GM18519 (cell line): Measurements from ENCODE around the gene MICALL2.

Experiments used
- ATAC-seq: cut with Tn5 transposase; IDR thresholded peaks from one replicate; pipeline ENCODE4 v1.9.1; 2021; ENCODE audit warnings: mild to moderate bottlenecking, moderate library complexity; ENCODE audit not compliant: unreplicated experiment, low FRiP score

MICALL2 gene

DNA sequence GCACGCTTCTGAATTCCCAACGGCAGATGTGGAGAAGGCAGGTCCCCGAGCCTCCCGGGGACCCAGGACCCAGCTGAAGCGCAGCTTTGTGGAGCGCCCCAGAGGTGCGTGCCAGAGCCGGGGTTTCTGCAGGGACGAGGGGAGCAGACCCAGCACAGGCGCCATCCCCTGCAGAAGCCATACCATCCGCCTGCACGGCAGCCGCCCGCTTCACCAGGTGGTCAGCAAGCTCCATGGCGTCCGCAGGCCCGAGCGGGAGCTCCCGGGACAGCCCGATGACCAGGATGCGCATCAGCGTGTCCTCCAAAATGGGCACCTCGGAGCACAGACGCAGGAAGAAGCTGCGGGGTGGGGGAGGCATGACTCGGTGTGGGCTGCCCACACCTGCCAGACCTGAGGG is 34.3 kb upstream of the MICALL2 start:
- no peak for ATAC-seq

DNA sequence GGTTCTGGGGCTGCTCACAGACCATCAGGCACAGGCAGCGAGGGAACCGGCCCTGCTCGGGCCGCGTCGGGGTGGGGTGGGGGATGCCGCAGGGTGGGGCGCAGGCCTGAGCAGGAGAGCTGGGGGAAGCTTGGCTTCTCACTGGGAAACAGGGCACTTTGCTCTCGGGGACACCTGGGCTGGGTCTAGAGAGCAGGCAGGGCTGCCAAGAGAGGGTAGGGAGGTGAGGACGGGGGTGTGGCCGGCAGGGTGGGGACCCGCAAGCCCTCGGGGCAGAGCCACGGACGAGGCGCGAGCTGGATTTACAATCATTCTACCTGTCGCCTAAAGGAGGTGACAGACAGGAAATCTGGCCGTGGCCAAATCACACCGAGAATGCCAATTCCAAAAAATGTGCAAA is 33.9 kb upstream of the MICALL2 start:
- ATAC-seq, result no peak

DNA sequence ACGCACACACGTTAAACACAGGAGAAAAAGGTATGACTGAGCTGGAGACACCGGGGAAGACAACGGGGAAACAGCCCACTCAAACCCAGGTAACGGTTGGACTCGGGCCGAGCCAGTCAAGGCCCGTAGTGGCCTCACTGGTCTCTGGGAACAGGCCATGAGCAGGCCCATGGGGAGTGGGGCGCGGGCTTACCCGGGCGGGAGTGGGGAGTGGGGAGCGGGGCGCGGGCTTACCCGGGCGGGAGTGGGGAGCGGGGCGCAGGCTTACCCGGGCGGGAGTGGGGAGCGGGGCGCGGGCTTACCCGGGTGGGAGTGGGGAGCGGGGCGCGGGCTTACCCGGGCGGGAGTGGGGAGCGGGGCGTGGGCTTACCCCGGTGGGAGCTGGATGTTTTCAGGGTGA is 33.4 kb upstream of the MICALL2 start:
- ATAC-seq, result no peak

GRCh38 chr7:1492221-1492620 is 33.0 kb upstream of the MICALL2 start:
- no peak for ATAC-seq

GRCh38 chr7:1490837-1491236 is 31.6 kb upstream of the MICALL2 start:
- no peak for ATAC-seq

DNA sequence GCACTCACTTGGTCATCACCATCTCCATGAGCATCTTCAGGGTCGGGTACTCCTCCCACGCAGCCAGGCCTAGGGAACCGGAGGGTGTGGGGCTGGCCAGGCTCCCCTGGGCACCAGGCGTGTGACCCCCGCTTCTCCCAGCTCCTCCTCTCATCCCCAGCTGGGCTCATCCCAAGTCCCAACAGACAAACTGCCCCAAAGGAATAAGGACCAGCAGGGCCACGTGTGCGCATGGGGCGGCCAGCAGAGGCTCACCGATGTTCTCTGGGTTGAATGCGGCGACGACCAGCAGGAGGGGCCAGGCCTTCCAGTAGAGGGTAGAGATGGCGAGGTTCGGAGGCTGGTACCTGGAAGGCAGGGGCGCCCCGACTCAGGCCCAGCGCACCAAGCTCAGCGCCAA is 30.1 kb upstream of the MICALL2 start:
- no peak for ATAC-seq

DNA sequence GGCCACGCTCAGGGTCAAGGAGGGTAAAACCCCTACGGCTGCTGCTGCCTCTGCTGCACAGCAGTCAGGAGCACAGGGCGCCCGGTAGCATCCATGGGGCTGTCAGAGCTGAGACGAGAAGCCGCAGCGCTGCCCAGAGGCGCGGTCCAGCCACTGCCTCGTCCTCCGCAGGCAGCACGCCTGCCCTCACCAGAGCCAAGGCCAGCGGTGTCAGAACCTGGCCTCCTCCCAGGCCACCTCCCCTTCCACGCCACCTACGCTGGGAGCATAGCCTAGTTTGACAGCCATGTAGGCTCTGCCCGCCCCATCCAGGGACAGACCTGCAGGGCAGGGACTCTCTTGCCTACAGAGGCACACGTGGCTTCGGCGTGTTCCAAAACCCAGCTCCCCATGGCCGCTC is 28.7 kb upstream of the MICALL2 start:
- no peak for ATAC-seq

DNA sequence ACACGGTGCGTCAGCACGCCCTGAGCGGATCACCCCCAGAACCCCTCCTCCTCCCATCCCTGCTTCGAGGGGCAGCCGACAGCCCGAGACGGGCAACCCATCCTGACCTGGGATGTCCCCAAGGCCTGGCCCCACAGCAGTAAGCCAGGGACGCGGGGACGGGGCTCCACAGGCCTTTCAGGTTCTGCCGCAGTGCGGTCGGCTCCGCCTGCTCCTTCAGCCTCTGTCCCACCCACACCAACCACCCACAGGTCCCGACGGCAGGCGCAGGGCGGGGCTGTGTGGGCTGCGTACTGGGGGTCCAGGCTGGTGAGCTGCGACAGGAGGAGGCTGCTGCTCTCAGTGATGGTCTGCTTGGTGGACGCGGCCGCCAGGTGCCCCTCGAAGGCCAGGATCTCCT is 28.2 kb upstream of the MICALL2 start:
- no peak for ATAC-seq

DNA sequence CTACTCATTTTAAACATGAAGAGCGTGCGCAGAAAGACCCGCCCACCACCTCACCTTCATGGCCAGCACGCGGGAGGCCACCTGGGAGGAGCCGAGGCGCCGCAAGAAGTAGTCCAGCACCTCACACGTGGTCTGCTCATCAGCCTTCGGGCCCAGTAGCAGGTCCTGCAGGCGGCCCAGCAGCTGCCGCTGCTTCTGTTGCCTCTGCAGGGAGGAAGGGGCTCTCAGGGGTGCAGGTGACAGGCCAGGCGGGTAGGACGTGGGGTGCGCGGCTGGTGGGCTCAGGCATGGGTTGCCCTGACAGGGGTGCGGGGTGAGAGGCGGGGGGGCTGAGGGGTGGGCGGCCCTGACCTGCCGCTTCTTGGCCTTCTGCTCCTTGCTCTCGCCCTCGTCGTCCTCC is 27.3 kb upstream of the MICALL2 start:
- no peak for ATAC-seq

DNA sequence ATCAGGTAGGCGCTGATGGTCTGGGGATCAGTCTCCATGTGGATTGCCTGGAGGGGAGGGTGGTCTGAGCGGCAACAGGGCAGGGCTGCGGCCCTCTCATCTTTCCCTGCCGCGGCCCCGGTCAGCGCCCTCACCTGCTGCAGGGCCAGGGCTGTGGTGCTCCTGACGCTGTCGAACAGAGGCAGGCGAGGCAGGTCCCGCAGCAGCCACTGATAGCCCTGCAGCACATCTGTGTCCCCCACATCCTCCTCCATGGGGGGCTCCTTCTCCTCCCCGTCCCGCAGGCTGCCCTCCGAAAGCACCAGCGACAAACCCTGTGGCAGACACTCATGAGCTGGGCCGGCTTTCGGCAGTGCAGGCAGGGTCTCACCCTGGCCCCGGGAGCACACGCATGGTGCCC is 25.9 kb upstream of the MICALL2 start:
- ATAC-seq, result no peak

GRCh38 chr7:1484569-1484968 is 25.3 kb upstream of the MICALL2 start:
- ATAC-seq, result no peak

- ATAC-seq, result no peak
Observed at GRCh38 chr7:1483536-1484505, 24.6 kb upstream of the MICALL2 start.

DNA sequence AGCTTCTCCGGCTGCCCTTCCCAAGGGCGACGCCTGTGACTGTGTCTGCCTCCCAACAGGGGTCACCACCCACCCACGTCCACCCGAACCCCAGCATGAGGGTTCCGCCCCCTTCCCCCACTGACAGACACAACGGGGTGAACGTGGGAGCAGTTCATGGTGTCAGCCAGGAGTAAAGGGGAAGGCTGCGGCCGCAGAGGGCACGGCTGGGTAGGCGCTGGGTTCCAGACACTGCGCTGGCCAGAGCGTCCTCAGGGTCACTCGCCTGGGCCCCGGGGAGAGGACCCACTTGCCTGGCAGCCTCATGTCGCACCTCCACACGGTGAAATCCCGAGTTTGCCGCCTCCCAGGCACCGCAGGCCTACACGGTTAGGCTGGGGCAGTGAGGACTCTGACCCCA is 23.8 kb upstream of the MICALL2 start:
- ATAC-seq, result no peak

DNA sequence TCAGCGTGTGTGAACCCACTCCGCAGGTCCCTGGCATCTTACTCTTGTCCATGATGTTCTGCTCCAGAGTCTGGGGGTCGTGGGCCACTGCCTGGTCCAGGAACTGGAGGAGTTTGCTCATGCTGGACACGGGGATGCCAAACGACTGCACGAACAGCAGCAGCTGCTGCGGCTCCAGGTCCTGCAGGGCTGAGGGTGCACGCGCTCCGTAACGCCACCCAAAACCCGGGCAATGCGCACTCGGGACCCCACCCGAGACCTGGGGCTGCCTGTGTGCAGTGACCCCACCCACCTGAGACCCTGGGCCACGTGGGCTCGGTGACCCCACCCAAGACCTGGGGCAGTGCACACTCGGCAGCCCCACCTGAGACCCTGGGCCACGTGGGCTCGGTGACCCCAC is 22.0 kb upstream of the MICALL2 start:
- ATAC-seq, result no peak

DNA sequence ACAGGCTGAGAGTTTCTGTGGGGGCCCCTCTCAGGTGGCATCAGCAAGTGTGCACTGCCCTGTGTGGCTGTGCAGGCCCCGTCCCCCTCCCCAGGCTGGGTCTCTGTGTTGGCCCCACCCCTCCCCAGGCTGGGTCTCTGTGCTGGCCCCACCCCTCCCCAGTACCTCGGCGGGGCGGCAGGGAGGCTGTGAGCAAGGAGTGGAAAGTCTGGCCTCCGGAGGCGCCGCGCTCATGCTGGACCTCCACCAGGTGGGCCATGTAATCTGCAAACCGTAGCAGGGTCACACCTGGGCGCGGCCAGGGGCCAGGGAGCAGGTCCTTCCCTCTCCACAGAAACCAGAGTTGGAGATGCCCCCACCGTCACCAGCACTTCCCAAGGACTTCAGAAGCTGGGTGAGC is 21.4 kb upstream of the MICALL2 start:
- ATAC-seq, result no peak

DNA sequence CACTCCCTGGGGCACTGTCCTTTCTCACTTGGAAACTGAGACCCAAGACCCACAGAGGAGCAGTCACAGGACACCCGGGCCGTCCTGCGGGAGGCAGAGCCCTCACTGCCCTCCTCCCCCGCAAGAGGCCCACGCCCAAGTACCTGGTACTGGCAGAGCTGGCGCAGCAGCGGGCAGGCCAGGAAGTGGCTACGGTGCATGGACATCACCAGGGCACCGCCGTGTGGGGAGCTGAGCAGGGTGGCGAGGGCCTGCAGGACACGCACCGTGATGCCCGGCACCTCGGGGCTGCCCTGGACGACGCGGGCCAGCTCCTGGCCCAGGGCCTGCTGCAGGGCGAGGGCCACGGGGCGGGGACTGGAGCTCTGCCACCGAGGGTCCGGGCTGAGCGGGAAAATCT is 20.0 kb upstream of the MICALL2 start:
- ATAC-seq, result no peak

DNA sequence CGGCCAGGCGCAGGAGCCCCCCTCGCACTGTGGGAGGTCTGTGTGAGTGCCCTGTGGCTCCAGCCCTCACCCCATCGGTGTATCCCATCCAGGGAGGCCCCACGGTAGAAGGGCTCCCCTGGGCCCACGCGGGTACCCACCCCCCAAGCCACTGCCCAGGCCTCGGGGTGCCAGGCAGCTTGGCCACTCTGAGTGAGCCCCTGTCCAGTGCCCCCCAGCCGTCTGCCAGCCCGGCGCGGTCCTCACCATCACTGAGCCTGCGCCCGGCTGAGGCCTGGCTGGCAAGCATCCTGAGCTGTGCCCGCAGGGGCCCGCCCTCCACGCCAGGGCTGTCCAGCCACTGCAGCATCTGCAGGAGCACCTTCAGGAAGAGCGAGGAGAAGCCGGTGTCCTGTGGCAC is 19.2 kb upstream of the MICALL2 start:
- ATAC-seq, result no peak

- no peak for ATAC-seq
Observed at GRCh38 chr7:1476859-1477258, 17.6 kb upstream of the MICALL2 start.

GRCh38 chr7:1475991-1476390 is 16.7 kb upstream of the MICALL2 start:
- no peak for ATAC-seq

DNA sequence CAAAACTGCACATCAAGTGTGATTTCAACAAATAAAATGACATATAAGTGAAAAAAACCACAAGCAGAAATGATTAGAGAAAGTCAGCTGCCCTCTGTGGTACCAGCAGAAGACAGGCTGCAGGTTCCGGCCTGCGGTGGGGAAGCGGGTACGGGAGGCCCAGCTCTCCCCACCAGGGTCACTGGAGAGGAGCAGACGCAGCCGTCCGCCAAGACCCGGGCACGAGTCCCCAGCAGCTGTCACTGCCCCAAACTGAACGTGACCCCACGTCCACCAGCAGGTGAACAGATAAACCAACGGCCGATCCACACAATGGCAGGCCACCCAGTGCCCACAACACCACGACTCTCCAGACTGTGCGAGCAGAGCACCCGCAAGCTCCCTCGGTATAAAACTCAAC is 16.1 kb upstream of the MICALL2 start:
- ATAC-seq, result no peak

DNA sequence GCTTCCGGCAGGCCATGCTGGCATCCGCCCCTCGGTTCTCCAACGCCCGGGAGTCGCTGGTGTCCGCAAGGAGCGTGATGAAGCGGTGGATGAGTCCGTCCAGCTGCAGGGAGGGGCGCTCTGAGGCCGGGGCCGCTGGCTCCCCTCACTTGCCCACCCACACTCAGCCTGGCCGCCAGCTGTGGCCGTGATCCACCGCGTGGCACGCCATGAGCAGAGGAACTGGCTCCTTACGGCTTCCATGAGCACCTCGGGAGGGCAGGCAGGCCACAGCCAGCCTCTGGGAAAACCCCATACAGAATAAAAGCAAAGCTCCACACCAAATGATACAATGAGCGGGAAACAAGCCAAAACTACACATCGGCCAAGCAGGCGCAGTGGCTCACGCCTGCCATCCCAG is 15.5 kb upstream of the MICALL2 start:
- ATAC-seq, result no peak

DNA sequence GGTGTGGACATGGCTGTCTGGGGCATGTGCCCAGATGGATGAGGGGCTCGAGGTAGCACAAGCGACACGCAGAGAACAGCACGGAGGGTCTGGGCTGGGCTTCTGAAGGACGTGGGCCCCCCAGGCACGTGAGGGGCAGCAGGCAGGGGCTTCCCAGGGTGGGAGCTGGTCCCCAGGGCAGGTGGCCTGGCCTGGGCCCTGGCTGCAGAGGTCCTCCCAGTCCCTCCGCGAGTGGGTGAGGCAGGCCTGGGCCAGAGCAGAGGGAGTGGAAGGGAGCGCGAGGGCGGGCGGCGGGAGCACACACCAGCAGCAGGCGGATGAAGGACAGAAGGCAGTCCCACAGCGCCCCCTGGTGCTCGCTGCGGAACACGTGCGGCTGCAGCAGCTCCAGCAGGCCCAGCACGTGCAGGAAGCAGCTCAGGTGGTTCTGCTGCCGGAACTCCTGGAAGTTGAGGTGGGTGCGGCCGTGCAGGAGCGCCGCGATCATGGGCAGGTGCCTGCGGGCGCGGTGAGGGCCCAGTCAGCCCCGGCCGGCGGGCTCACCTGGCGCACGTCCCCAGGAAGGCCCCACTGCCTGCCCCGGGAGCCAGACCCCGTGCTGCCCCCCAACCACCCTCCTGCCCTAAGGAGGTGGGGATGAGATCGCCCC is 14.7 kb upstream of the MICALL2 start:
- no peak for ATAC-seq
